ENCODE results near the gene ACTG2.
A peak's percentile ranks its signal among the peaks of the same experiment; 100 is the strongest.

Gene ACTG2

GRCh38 chr2:73914667-73915066 is 21.9 kb downstream of the ACTG2 start:
- DNase-seq (ENCODE audit: low spot score), result no peak

GRCh38 chr2:73915437-73915993 is 22.7 kb downstream of the ACTG2 start:
- DNase-seq (ENCODE audit: low spot score), result no peak

- no peak for DNase-seq (ENCODE audit: low spot score)
Observed at GRCh38 chr2:73916666-73917065, 23.9 kb downstream of the ACTG2 start.

GRCh38 chr2:73917296-73917695 is 24.5 kb downstream of the ACTG2 start:
- no peak for DNase-seq (ENCODE audit: low spot score)

GRCh38 chr2:73917696-73918207 is 24.9 kb downstream of the ACTG2 start:
- DNase-seq (ENCODE audit: low spot score), result no peak

- DNase-seq (ENCODE audit: low spot score), result no peak
Observed at GRCh38 chr2:73918856-73919255, 26.0 kb downstream of the ACTG2 start.

- no peak for DNase-seq (ENCODE audit: low spot score)
Observed at GRCh38 chr2:73919596-73920228, 26.9 kb downstream of the ACTG2 start.

GRCh38 chr2:73920577-73921545 is 28.1 kb downstream of the ACTG2 start:
- peak; percentile 77 for DNase-seq (ENCODE audit: low spot score)

GRCh38 chr2:73921581-73921980 is 28.8 kb downstream of the ACTG2 start:
- DNase-seq (ENCODE audit: low spot score), result no peak

GRCh38 chr2:73922681-73923080 is 29.9 kb downstream of the ACTG2 start:
- DNase-seq (ENCODE audit: low spot score), result no peak

GRCh38 chr2:73925033-73925704 is 32.4 kb downstream of the ACTG2 start:
- DNase-seq (ENCODE audit: low spot score), result no peak

- DNase-seq (ENCODE audit: low spot score), result peak; percentile 17
Observed at GRCh38 chr2:73925853-73926492, 33.2 kb downstream of the ACTG2 start.

GRCh38 chr2:73926493-73927327 is 33.9 kb downstream of the ACTG2 start, which contains the start of gene DGUOK:
DGUOK (plus strand) TSS chr2:73926880; CDS start chr2:73926911, 31 bp downstream.
- peak; percentile 89 for DNase-seq (ENCODE audit: low spot score)

- DNase-seq (ENCODE audit: low spot score), result no peak
Observed at GRCh38 chr2:73927344-73927743, 34.5 kb downstream of the ACTG2 start.

- DNase-seq (ENCODE audit: low spot score), result no peak
Observed at GRCh38 chr2:73928963-73929347, 36.1 kb downstream of the ACTG2 start.

GRCh38 chr2:73930386-73930785 is 37.6 kb downstream of the ACTG2 start:
- no peak for DNase-seq (ENCODE audit: low spot score)

- no peak for DNase-seq (ENCODE audit: low spot score)
Observed at GRCh38 chr2:73931531-73932500, 39.0 kb downstream of the ACTG2 start.

GRCh38 chr2:73933194-73933593 is 40.4 kb downstream of the ACTG2 start:
- DNase-seq (ENCODE audit: low spot score), result no peak

- DNase-seq (ENCODE audit: low spot score), result no peak
Observed at GRCh38 chr2:73935641-73936040, 42.8 kb downstream of the ACTG2 start.

Measured in HuH-7 (cell line).